GM08714 (cell line): ENCODE measurements around the gene CD247.

ENCODE experiments used
- H3K4me3 ChIP-seq: fragments of 200-500 bp; sonication (Bioruptor generic); 2 replicates; pipeline ENCODE4 v1.5.1; 2014; ENCODE audit warnings: mild to moderate bottlenecking, low read length, inconsistent platforms
- ZNF274 ChIP-seq: IDR thresholded peaks from 2 replicates; pipeline ENCODE4 v1.6.1; 2012; ENCODE audit warnings: mild to moderate bottlenecking, low read depth, low read length

CD247 gene

GRCh38 chr1:167455786-167456446, 62.4 kb downstream of the CD247 start:
- TF ChIP-seq ZNF274, result no peak

GRCh38 chr1:167454894-167455785, 63.2 kb downstream of the CD247 start:
- no peak for TF ChIP-seq ZNF274
- peak overlapping the region; percentile 63; the same call in 1 of the 2 replicates for H3K4me3 ChIP-seq

More at GRCh38 chr1:167455786-167456446, 62.4 kb downstream of the CD247 start:
- peak overlapping the region; percentile 63; the same call in 1 of the 2 replicates for H3K4me3 ChIP-seq

GRCh38 chr1:167454304-167454893, 63.9 kb downstream of the CD247 start:
- peak overlapping the region; percentile 63; the same call in 1 of the 2 replicates for H3K4me3 ChIP-seq
- no peak for TF ChIP-seq ZNF274

GRCh38 chr1:167453123-167453522, 65.2 kb downstream of the CD247 start:
- no peak overlapping the region for H3K4me3 ChIP-seq
- TF ChIP-seq ZNF274, result no peak

- no peak for TF ChIP-seq ZNF274
- H3K4me3 ChIP-seq, result no peak overlapping the region
Measured at GRCh38 chr1:167452483-167452882, 65.8 kb downstream of the CD247 start.

GRCh38 chr1:167450843-167451242, 67.5 kb downstream of the CD247 start:
- H3K4me3 ChIP-seq, result no peak overlapping the region
- TF ChIP-seq ZNF274, result no peak

GRCh38 chr1:167447521-167448136, 70.7 kb downstream of the CD247 start:
- TF ChIP-seq ZNF274, result no peak
- no peak overlapping the region for H3K4me3 ChIP-seq

- TF ChIP-seq ZNF274, result no peak
- H3K4me3 ChIP-seq, result no peak overlapping the region
Measured at GRCh38 chr1:167446966-167447365, 71.4 kb downstream of the CD247 start.

- H3K4me3 ChIP-seq, result no peak overlapping the region
- no peak for TF ChIP-seq ZNF274
Measured at GRCh38 chr1:167443757-167444156, 74.6 kb downstream of the CD247 start.

GRCh38 chr1:167442854-167443565, 75.3 kb downstream of the CD247 start:
- no peak overlapping the region for H3K4me3 ChIP-seq
- TF ChIP-seq ZNF274, result no peak

- H3K4me3 ChIP-seq, result no peak overlapping the region
- no peak for TF ChIP-seq ZNF274
Measured at GRCh38 chr1:167442142-167442848, 76.0 kb downstream of the CD247 start.

GRCh38 chr1:167441222-167441621, 77.1 kb downstream of the CD247 start:
- H3K4me3 ChIP-seq, result no peak overlapping the region
- no peak for TF ChIP-seq ZNF274

- no peak for TF ChIP-seq ZNF274
- H3K4me3 ChIP-seq, result no peak overlapping the region
Measured at GRCh38 chr1:167440776-167441175, 77.6 kb downstream of the CD247 start.

- no peak overlapping the region for H3K4me3 ChIP-seq
- no peak for TF ChIP-seq ZNF274
Measured at GRCh38 chr1:167440345-167440744, 78.0 kb downstream of the CD247 start.
